IPS-18a (cell line): ENCODE results near the gene TERT.
"Not testable (repeated sequence)": the region's sequence is repeated elsewhere in the genome, so short reads cannot be mapped to it uniquely, and the experiment has no call there.

Experiments used
- H3K27ac ChIP-seq: one replicate; pipeline ENCODE4 v1.5.1; 2013; ENCODE audit warnings: low read length
- H3K27me3 ChIP-seq: one replicate; pipeline ENCODE4 v1.6.1; 2013; ENCODE audit warnings: mild to moderate bottlenecking, low read length; ENCODE audit not compliant: control insufficient read depth, insufficient read depth
- H3K36me3 ChIP-seq: one replicate; pipeline ENCODE4 v1.6.1; 2013; ENCODE audit warnings: low read depth, low read length; ENCODE audit not compliant: control insufficient read depth
- H3K4me1 ChIP-seq: one replicate; pipeline ENCODE4 v1.6.1; 2013; ENCODE audit warnings: low read depth, low read length; ENCODE audit not compliant: control insufficient read depth
- H3K4me3 ChIP-seq: one replicate; pipeline ENCODE4 v1.5.1; 2013; ENCODE audit warnings: low read length
- H3K9ac ChIP-seq: one replicate; pipeline ENCODE4 v1.6.1; 2013; ENCODE audit warnings: mild to moderate bottlenecking, low read length, moderate library complexity
- H3K9me3 ChIP-seq: one replicate; pipeline ENCODE4 v1.6.1; 2013; ENCODE audit warnings: low read depth, low read length; ENCODE audit not compliant: control insufficient read depth

Gene TERT

GRCh38 chr5:1336749-1337488 is 42.1 kb upstream of the TERT start:
- Histone ChIP-seq H3K4me3 (no peak overlapping the region), H3K9me3 (no peaks in the 10 kb centered on the region), H3K36me3 (peaks cover 79% of the 10 kb centered on the region), H3K4me1 (no peaks in the 10 kb centered on the region), H3K9ac (no peak overlapping the region), H3K27ac (no peak overlapping the region), H3K27me3 (no peaks in the 10 kb centered on the region)

DNA sequence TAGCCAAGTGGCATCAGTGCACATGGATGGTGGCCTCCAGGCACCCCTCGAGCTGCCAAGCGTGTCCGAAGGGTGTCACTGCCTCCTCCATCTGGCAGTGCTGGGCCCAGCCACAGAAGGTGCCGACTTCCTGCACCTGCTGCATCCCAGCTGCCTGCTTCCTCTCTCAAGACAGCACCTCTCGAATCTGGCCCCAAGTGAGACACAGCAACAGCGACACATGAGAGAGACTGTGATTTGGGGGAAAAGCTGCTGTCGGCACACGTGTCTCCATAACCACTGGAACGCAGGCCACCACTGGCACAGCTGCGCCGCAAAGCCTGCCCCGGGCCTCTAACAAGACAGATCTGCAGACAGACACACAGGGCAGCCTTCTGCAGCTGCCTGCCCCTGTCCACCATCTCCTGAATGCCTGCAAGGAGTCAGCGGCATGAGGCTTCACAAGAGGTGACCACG is 41.3 kb upstream of the TERT start:
- Histone ChIP-seq H3K9ac (no peak overlapping the region), H3K27me3 (no peaks in the 10 kb centered on the region), H3K4me3 (no peak overlapping the region), H3K27ac (no peak overlapping the region), H3K9me3 (no peaks in the 10 kb centered on the region), H3K36me3 (peaks cover 79% of the 10 kb centered on the region), H3K4me1 (no peaks in the 10 kb centered on the region)

DNA sequence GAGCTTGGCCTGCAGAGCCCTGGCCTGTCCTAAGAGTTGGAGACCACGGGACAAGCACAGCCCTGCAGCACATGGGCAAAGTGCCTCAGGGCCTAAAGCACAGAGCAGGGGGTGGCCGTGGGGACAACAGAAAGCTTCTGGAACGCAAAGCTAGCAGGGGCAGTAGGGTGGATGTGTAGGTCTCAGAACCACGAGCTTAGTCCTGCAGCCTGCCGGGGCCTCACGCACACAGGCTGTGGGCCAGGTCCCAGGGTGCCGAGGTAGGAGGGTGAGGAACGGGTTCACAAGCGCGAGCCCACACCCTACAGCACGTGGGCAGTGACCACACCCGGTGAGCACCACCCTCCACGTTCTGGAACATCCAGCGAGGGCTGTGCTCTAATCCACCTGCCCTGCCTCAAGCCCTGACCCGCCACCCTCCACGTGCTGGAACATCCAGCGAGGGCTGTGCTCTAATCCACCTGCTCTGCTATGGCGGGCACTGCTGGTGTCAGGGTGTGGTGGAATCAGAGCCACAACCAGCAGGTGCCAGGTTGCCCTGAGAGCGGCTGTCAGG is 40.8 kb upstream of the TERT start:
- no peaks in the 10 kb centered on the region for H3K9me3 ChIP-seq
- H3K9ac ChIP-seq: no peak overlapping the region
- no peak overlapping the region for H3K4me3 ChIP-seq
- H3K27ac ChIP-seq: no peak overlapping the region
- H3K27me3 ChIP-seq: no peaks in the 10 kb centered on the region
- no peaks in the 10 kb centered on the region for H3K4me1 ChIP-seq
- H3K36me3 ChIP-seq: peaks cover 80% of the 10 kb centered on the region

DNA sequence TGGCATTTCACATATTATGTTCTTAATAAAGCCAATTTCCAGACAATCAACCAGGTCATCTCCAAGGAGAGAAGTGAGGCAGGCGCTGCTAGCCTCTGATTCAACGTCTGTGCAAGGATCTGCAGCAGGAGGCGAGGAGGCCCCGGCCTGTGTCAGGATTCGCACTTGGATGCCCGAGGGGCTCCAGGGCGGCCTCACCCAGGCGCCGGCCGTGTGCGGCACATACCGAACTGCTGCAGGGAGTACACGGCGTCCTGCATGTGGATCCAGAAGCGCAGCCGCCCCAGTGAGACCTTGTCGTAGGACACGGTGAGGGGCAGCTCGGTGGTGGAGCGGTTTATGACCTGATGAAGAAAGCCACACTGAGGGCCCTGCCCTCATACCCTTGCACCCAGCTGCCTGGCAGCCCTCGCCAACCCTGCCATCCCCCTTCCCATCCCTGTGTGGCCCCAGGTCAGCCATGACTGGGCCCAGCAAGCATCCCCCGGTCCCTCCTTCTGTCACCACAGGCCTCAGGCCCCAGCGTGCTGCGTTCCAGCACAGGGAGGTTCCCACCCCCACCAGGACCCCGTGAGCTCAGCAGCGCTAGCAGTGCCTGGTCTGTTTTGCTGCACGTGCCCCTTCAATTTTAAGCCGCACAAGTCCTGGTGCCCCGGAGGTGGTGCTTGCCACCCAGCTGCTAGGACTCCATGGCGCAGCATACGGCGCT is 40.1 kb upstream of the TERT start:
- H3K9ac ChIP-seq: no peak overlapping the region
- H3K36me3 ChIP-seq: peaks cover 79% of the 10 kb centered on the region
- H3K4me3 ChIP-seq: no peak overlapping the region
- H3K27me3 ChIP-seq: no peaks in the 10 kb centered on the region
- H3K9me3 ChIP-seq: no peaks in the 10 kb centered on the region
- H3K27ac ChIP-seq: no peak overlapping the region
- no peaks in the 10 kb centered on the region for H3K4me1 ChIP-seq

DNA sequence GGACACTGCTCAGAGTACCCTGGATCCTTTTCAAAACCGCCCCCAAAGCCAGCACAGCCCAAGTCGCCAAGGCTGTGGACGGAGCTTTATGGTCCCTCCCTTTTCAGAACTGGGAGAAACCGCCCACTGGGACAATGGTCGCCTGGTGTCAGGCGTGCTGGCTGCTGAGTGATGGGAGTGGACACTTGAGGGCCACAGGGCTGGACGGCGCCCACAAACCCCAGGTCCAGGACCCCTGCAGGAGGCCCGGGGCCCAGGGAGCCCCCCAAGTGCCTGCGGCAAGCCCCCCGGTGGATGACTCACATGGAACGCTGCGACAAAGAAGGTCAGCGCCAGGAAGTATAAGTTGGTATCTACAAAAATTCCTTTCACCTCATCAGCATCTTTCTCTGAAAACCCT is 39.1 kb upstream of the TERT start:
- H3K9me3 ChIP-seq: no peaks in the 10 kb centered on the region
- no peaks in the 10 kb centered on the region for H3K4me1 ChIP-seq
- peaks cover 80% of the 10 kb centered on the region for H3K36me3 ChIP-seq

DNA sequence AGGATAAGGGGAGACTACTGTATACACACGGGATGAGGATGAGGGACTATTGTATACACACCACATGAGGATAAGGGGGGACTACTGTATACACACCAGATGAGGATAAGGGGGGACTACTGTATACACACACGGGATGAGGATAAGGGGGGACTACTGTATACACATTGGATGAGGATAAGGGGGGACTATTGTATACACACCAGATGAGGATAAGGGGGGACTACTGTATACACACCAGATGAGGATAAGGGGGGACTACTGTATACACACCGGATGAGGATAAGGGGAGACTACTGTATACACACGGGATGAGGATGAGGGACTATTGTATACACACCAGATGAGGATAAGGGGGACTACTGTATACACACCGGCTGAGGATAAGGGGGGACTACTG is 38.4 kb upstream of the TERT start:
- not testable (repeated sequence) for H3K9ac ChIP-seq, H3K9me3 ChIP-seq, H3K4me3 ChIP-seq, H3K27me3 ChIP-seq, H3K27ac ChIP-seq, H3K4me1 ChIP-seq
- peaks cover 73% of the 10 kb centered on the region for H3K36me3 ChIP-seq

More for the DNA sequence above, 39.1 kb upstream of the TERT start:
- H3K9ac ChIP-seq: no peak overlapping the region
- no peak overlapping the region for H3K4me3 ChIP-seq
- H3K27me3 ChIP-seq: no peaks in the 10 kb centered on the region
- no peak overlapping the region for H3K27ac ChIP-seq

- no peaks in the 10 kb centered on the region for H3K27me3 ChIP-seq
- no peak overlapping the region for H3K9ac ChIP-seq
- H3K4me1 ChIP-seq: no peaks in the 10 kb centered on the region
- H3K9me3 ChIP-seq: no peaks in the 10 kb centered on the region
- H3K27ac ChIP-seq: no peak overlapping the region
- H3K36me3 ChIP-seq: peaks cover 65% of the 10 kb centered on the region
- H3K4me3 ChIP-seq: no peak overlapping the region
These were observed 37.7 kb upstream of the TERT start for GRCh38 chr5:1332461-1333001.

- peaks cover 59% of the 10 kb centered on the region for H3K36me3 ChIP-seq
These were observed 37.1 kb upstream of the TERT start for GRCh38 chr5:1331861-1332405.

GRCh38 chr5:1330847-1331831 is 36.3 kb upstream of the TERT start:
- Histone ChIP-seq H3K27ac (no peak overlapping the region), H3K4me3 (no peak overlapping the region)

More at GRCh38 chr5:1331861-1332405, 37.1 kb upstream of the TERT start:
- no peak overlapping the region for H3K9ac ChIP-seq
- H3K27me3 ChIP-seq: no peaks in the 10 kb centered on the region
- H3K4me1 ChIP-seq: no peaks in the 10 kb centered on the region
- H3K9me3 ChIP-seq: no peaks in the 10 kb centered on the region
- H3K27ac ChIP-seq: no peak overlapping the region
- no peak overlapping the region for H3K4me3 ChIP-seq

GRCh38 chr5:1330146-1330846 is 35.4 kb upstream of the TERT start:
- H3K27me3 ChIP-seq: no peaks in the 10 kb centered on the region
- H3K36me3 ChIP-seq: peaks cover 55% of the 10 kb centered on the region
- no peaks in the 10 kb centered on the region for H3K9me3 ChIP-seq
- no peak overlapping the region for H3K27ac ChIP-seq
- H3K4me3 ChIP-seq: no peak overlapping the region
- H3K4me1 ChIP-seq: no peaks in the 10 kb centered on the region
- no peak overlapping the region for H3K9ac ChIP-seq

More at GRCh38 chr5:1330847-1331831, 36.3 kb upstream of the TERT start:
- peaks cover 52% of the 10 kb centered on the region for H3K36me3 ChIP-seq
- H3K27me3 ChIP-seq: no peaks in the 10 kb centered on the region
- no peaks in the 10 kb centered on the region for H3K4me1 ChIP-seq
- H3K9me3 ChIP-seq: no peaks in the 10 kb centered on the region
- no peak overlapping the region for H3K9ac ChIP-seq
